PC-3 (cell line): Measurements from ENCODE around the gene DNAJC22. TPM values are rescaled to one million over a fixed set of nuclear protein-coding genes. Genes with fewer than 3 reads are reported as not detected.
"Not testable (repeated sequence)": the region's sequence is repeated elsewhere in the genome, so short reads cannot be mapped to it uniquely, and the experiment has no call there.

Experiments used
- ATAC-seq: fragments of 200-7000 bp; cut with Tn5 transposase; 2 replicates; pipeline ENCODE4 v1.9.1; 2020; ENCODE audit warnings: mild to moderate bottlenecking, moderate library complexity
- BruUV-seq: library from RNA; stranded (reverse); fragments of 400-500 nt; replicated peaks from 2 replicates; lab custom pipeline; 2021; lab: Mats Ljungman, UMichigan
- CTCF ChIA-PET: fragments of 300-600 bp; sonication (Branson Sonifier 250); formaldehyde crosslinking; loops from one replicate; lab custom pipeline; 2022; ENCODE audit warnings: antibody characterized with exemption; lab: Charles Lee
- POLR2A ChIA-PET: fragments of 300-600 bp; sonication (Branson Sonifier 250); formaldehyde crosslinking; loops from one replicate; lab custom pipeline; 2022; ENCODE audit warnings: antibody characterized with exemption; ENCODE audit not compliant: unreplicated experiment; lab: Charles Lee
- DNase-seq: peaks from one replicate; pipeline ENCODE4 v3.0.0-alpha.2; 2015
- H2AFZ ChIP-seq: fragments of 300-600 bp; sonication (generic); 2 replicates; pipeline ENCODE4 v1.6.0; 2016; ENCODE audit warnings: antibody characterized with exemption, low read length
- H3F3A ChIP-seq: fragments of 300-600 bp; sonication (generic); one replicate; pipeline ENCODE4 v1.6.0; 2017; ENCODE audit warnings: antibody characterized with exemption, low read length, control low read depth, mild to moderate bottlenecking; ENCODE audit not compliant: unreplicated experiment
- H3K27ac ChIP-seq: fragments of 300-600 bp; sonication (generic); 2 replicates; pipeline ENCODE4 v1.5.1; 2016; ENCODE audit warnings: mild to moderate bottlenecking, low read length
- H3K27me3 ChIP-seq: fragments of 300-600 bp; sonication (generic); 2 replicates; pipeline ENCODE4 v1.6.1; 2016; ENCODE audit warnings: low read length, mixed read lengths
- H3K36me3 ChIP-seq: fragments of 300-600 bp; sonication (generic); 2 replicates; pipeline ENCODE4 v1.6.1; 2016; ENCODE audit warnings: low read depth, mixed run types, low read length, mixed read lengths
- H3K4me1 ChIP-seq: fragments of 300-600 bp; sonication (generic); 2 replicates; pipeline ENCODE4 v1.5.1; 2016; ENCODE audit warnings: low read length; ENCODE audit not compliant: insufficient read depth
- H3K4me2 ChIP-seq: fragments of 300-600 bp; sonication (generic); 2 replicates; pipeline ENCODE4 v1.6.0; 2016; ENCODE audit warnings: low read length
- H3K4me3 ChIP-seq: fragments of 300-600 bp; sonication (generic); 2 replicates; pipeline ENCODE4 v1.5.1; 2016; ENCODE audit warnings: mild to moderate bottlenecking, low read length, mixed read lengths
- H3K79me2 ChIP-seq: fragments of 300-600 bp; sonication (generic); 2 replicates; pipeline ENCODE4 v1.6.1; 2017; ENCODE audit warnings: low read length, mixed read lengths
- H3K9ac ChIP-seq: fragments of 300-600 bp; sonication (generic); 2 replicates; pipeline ENCODE4 v1.6.0; 2016; ENCODE audit warnings: mild to moderate bottlenecking, low read length
- H3K9me2 ChIP-seq: fragments of 300-600 bp; sonication (generic); replicated peaks from 2 replicates; pipeline ENCODE4 v1.6.1; 2016; ENCODE audit warnings: mixed run types, low read length, mixed read lengths
- H3K9me3 ChIP-seq: fragments of 300-600 bp; sonication (generic); 2 replicates; pipeline ENCODE4 v1.6.1; 2016; ENCODE audit warnings: low read length, mixed read lengths
- H4K20me1 ChIP-seq: fragments of 300-600 bp; sonication (generic); 2 replicates; pipeline ENCODE4 v1.6.1; 2016; ENCODE audit warnings: low read length, mixed read lengths
- EZH2 ChIP-seq: fragments of 300-600 bp; sonication (generic); IDR thresholded peaks from one replicate; pipeline ENCODE4 v1.6.1; 2017; ENCODE audit warnings: antibody characterized with exemption, mild to moderate bottlenecking, low read length; ENCODE audit not compliant: unreplicated experiment
- EZH2phosphoT487 ChIP-seq: fragments of 300-600 bp; sonication (generic); IDR thresholded peaks from 2 replicates; pipeline ENCODE4 v1.6.1; 2018; ENCODE audit warnings: mild to moderate bottlenecking, antibody characterized with exemption, low read length, borderline replicate concordance
- intact Hi-C: fragments of 100-400 bp; cut with micrococcal nuclease; formaldehyde crosslinking; loops from 2 replicates; pipeline ENCODE4 v1.9.0; 2023
- total RNA-seq: library from RNA; depleted of rRNA; stranded (reverse); fragments of >200 nt; gene quantifications from 2 replicates; pipeline ENCODE4 v1.2.3, GENCODE V29; 2014
- TF ChIP-seq, protein P1 (sequence below): fragments of 300-600 bp; sonication (generic); conservative IDR thresholded peaks from 2 replicates; pipeline ENCODE4 v1.5.1; 2017; ENCODE audit warnings: antibody characterized with exemption, low read depth, mild to moderate bottlenecking, low read length

DNAJC22 gene
- total RNA-seq, 1 experiment from 2014 or later = 12.9 TPM

GRCh38 chr12:49332441-49332861, 14.2 kb upstream of the DNAJC22 start:
- H3F3A ChIP-seq = no peaks in the 10 kb centered on the region
- H4K20me1 ChIP-seq = no peaks in the 10 kb centered on the region
- H2AFZ ChIP-seq = no peak overlapping the region
- no peaks in the 10 kb centered on the region for H3K4me1 ChIP-seq
- H3K36me3 ChIP-seq = peaks cover 6% of the 10 kb centered on the region
- H3K79me2 ChIP-seq = no peaks in the 10 kb centered on the region
- TF ChIP-seq EZH2phosphoT487 (no peak), EZH2 (no peak)
- TF ChIP-seq, protein P1, sequence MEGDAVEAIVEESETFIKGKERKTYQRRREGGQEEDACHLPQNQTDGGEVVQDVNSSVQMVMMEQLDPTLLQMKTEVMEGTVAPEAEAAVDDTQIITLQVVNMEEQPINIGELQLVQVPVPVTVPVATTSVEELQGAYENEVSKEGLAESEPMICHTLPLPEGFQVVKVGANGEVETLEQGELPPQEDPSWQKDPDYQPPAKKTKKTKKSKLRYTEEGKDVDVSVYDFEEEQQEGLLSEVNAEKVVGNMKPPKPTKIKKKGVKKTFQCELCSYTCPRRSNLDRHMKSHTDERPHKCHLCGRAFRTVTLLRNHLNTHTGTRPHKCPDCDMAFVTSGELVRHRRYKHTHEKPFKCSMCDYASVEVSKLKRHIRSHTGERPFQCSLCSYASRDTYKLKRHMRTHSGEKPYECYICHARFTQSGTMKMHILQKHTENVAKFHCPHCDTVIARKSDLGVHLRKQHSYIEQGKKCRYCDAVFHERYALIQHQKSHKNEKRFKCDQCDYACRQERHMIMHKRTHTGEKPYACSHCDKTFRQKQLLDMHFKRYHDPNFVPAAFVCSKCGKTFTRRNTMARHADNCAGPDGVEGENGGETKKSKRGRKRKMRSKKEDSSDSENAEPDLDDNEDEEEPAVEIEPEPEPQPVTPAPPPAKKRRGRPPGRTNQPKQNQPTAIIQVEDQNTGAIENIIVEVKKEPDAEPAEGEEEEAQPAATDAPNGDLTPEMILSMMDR = no peak
- no peak overlapping the region for H3K4me2 ChIP-seq
- no peaks in the 10 kb centered on the region for H3K9me2 ChIP-seq
- H3K27ac ChIP-seq = no peak overlapping the region
- no peak overlapping the region for H3K4me3 ChIP-seq
- no peak for ATAC-seq
- BruUV-seq = no TSS peak
- no peak overlapping the region for H3K9ac ChIP-seq
- ChIA-PET POLR2A (no interaction called here), CTCF (interaction anchor here (0.6 to 2.0 kb wide), 6 partner anchors 10 to 248 kb away, joined by 3 to 23 read pairs (median 15); partner anchors contain the start of genes DNAJC22 and TROAP)
- no peaks in the 10 kb centered on the region for H3K27me3 ChIP-seq
- H3K9me3 ChIP-seq = no peaks in the 10 kb centered on the region
- DNase-seq = no peak
- intact Hi-C loops = no loop called here

GRCh38 chr12:49332891-49333371, 13.8 kb upstream of the DNAJC22 start:
- Histone ChIP-seq H3K4me3 (no peak overlapping the region), H3F3A (no peaks in the 10 kb centered on the region), H3K36me3 (peaks cover 6% of the 10 kb centered on the region; the same call in 1 of the 2 replicates), H3K4me1 (no peaks in the 10 kb centered on the region), H3K4me2 (no peak overlapping the region), H2AFZ (no peak overlapping the region), H4K20me1 (no peaks in the 10 kb centered on the region), H3K9me2 (no peaks in the 10 kb centered on the region), H3K9me3 (no peaks in the 10 kb centered on the region), H3K27ac (no peak overlapping the region), H3K27me3 (no peaks in the 10 kb centered on the region), H3K79me2 (no peaks in the 10 kb centered on the region), H3K9ac (no peak overlapping the region)
- BruUV-seq = no TSS peak
- no peak for DNase-seq
- TF ChIP-seq EZH2 (no peak), EZH2phosphoT487 (no peak)
- TF ChIP-seq, protein P1 = no peak
- intact Hi-C loops = no loop called here
- ChIA-PET CTCF (interaction anchor here (1.8 to 2.0 kb wide), 2 partner anchors 15 to 182 kb away, joined by 16 to 21 read pairs; partner anchors contain the start of gene DNAJC22), POLR2A (no interaction called here)
- ATAC-seq = no peak

- not testable (repeated sequence) for BruUV-seq
Measured at GRCh38 chr12:49333778-49334177, 12.9 kb upstream of the DNAJC22 start.

More at GRCh38 chr12:49333778-49334177, 12.9 kb upstream of the DNAJC22 start:
- H3K4me1 ChIP-seq, CTCF ChIA-PET, H4K20me1 ChIP-seq, H3K9me3 ChIP-seq, H3K4me3 ChIP-seq, intact Hi-C loops, H3F3A ChIP-seq, H3K27ac ChIP-seq, POLR2A ChIA-PET, H3K4me2 ChIP-seq, ATAC-seq, H3K36me3 ChIP-seq, H3K9me2 ChIP-seq, H3K27me3 ChIP-seq, H2AFZ ChIP-seq, H3K9ac ChIP-seq, DNase-seq, H3K79me2 ChIP-seq: not testable (repeated sequence)
